ENCODE data around the gene NCOR1. TPM values are rescaled to one million over a fixed set of nuclear protein-coding genes. Genes with fewer than 3 reads are reported as not detected.

Gene NCOR1
- total and polyA plus RNA-seq, 12 donors = 66.2 to 172 (median 95.2) TPM

DNA sequence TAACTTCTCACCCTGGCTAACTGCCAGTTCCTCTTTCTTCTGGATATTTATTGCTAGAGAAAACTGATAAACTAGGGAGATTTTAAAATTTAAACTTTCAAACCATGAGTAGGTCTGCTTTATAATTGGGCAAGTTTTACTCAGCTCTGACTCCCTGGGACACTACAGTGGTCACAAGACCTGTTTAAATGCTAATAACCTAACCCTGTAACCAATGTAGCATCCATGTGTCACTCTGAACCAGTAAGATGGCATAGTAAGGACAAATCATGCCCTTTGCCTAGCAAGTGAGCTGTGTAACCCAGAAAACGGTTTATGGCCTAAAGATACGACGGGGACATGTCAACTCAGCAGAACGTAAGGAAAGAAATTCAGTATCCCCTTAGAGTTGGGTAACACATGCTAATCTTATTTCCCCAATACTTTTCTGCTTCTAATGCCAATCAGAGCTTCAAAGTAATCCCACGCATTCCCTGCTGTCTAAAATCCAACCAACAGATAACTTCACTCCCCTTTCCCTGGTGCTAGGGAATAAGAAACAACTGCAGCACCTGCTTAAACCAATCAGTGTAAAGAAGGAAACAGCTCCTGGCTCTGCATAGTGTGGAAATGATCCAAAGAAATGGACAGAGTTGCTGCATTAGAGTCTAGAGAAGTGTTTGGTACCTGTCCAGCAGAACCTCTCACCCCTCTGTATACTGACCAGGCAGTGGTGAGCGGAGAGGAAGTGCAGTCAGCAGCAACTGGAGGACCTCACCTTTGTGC is 85.7 kb downstream of the NCOR1 start:
- Histone ChIP-seq H3K27ac (peak overlapping the region in 4 of 5 donors; percentile 2 to 53 (median 22)), H3K4me1 (replicated peaks in 1 of 2) (peaks cover 0 to 10% of the 10 kb centered on the region in 2 donors), H3K9me3 (replicated peaks in 1 of 3) (no peaks in the 10 kb centered on the region), H3K27me3 (no peaks in the 10 kb centered on the region), H3K4me3 (no peak overlapping the region), H3K36me3 (replicated peaks in 1 of 2) (peaks cover 0 to 13% of the 10 kb centered on the region in 2 donors)
- WGBS, 4 donors = 56 to 87% (median 65%) methylated on average over 6 of the region's 6 CpGs
- TF ChIP-seq POLR2A (IDR thresholded peaks at IDR 0.05) (no peak), CTCF (IDR thresholded peaks at IDR 0.05) (no peak)
- intact Hi-C loops (cut with DNase I) = no loop called here
- no peak for DNase-seq

- no peak for DNase-seq
- H3K4me3 ChIP-seq = no peak overlapping the region
- H3K27me3 ChIP-seq = no peaks in the 10 kb centered on the region
- TF ChIP-seq POLR2A (IDR thresholded peaks at IDR 0.05) (no peak), CTCF (IDR thresholded peaks at IDR 0.05) (no peak)
- peaks cover 0 to 38% of the 10 kb centered on the region in 2 donors for H3K36me3 ChIP-seq (replicated peaks in 1 of 2)
- 80 to 87% (median 84%) methylated on average over 3 of the region's 3 CpGs for WGBS, 4 donors
- no peak overlapping the region for H3K27ac ChIP-seq
- no peaks in the 10 kb centered on the region for H3K4me1 ChIP-seq (replicated peaks in 1 of 2)
- intact Hi-C loops (cut with DNase I) = no loop called here
- no peaks in the 10 kb centered on the region for H3K9me3 ChIP-seq (replicated peaks in 1 of 3)
Measured at GRCh38 chr17:16123531-16123930, 91.8 kb downstream of the NCOR1 start.

GRCh38 chr17:16122697-16123434 is 92.5 kb downstream of the NCOR1 start:
- intact Hi-C loops (cut with DNase I) = no loop called here
- Histone ChIP-seq H3K27me3 (no peaks in the 10 kb centered on the region), H3K4me1 (replicated peaks in 1 of 2) (no peaks in the 10 kb centered on the region), H3K27ac (no peak overlapping the region), H3K36me3 (replicated peaks in 1 of 2) (peaks cover 0 to 39% of the 10 kb centered on the region in 2 donors), H3K9me3 (replicated peaks in 1 of 3) (no peaks in the 10 kb centered on the region), H3K4me3 (no peak overlapping the region)
- TF ChIP-seq CTCF (IDR thresholded peaks at IDR 0.05) = no peak
- WGBS, 4 donors = 94 to 97% (median 96%) methylated on average over 8 of the region's 8 CpGs
- DNase-seq = no peak

- Histone ChIP-seq H3K36me3 (replicated peaks in 1 of 2) (peaks cover 0 to 48% of the 10 kb centered on the region in 2 donors), H3K27ac (no peak overlapping the region), H3K27me3 (no peaks in the 10 kb centered on the region), H3K4me3 (no peak overlapping the region), H3K4me1 (replicated peaks in 1 of 2) (no peaks in the 10 kb centered on the region), H3K9me3 (replicated peaks in 1 of 3) (no peaks in the 10 kb centered on the region)
- DNase-seq = no peak
- intact Hi-C loops (cut with DNase I) = no loop called here
- WGBS, 4 donors = 74 to 86% (median 81%) methylated on average over 2 of the region's 2 CpGs
- TF ChIP-seq CTCF (IDR thresholded peaks at IDR 0.05) = no peak
- TF ChIP-seq POLR2A (IDR thresholded peaks at IDR 0.05) = no peak
Measured at GRCh38 chr17:16121915-16122314, 93.4 kb downstream of the NCOR1 start.
